ENCODE measurements around the gene CHD1L.

Gene CHD1L

GRCh38 chr1:147213271-147213670 is 29.2 kb upstream of the CHD1L start:
- H3K4me3 ChIP-seq: no peak overlapping the region
- no peak for DNase-seq
- intact Hi-C loops (cut with DNase I; ENCODE audit: low total_unique reads): no loop called here
- H3K27me3 ChIP-seq: no peaks in the 10 kb centered on the region
- peaks cover 0 to 8% (median 7%) of the 10 kb centered on the region in 3 donors for H3K36me3 ChIP-seq
- no peak overlapping the region for H3K27ac ChIP-seq
- H3K9me3 ChIP-seq: no peaks in the 10 kb centered on the region
- H3K4me1 ChIP-seq: no peaks in the 10 kb centered on the region
- TF ChIP-seq CTCF (IDR thresholded peaks at IDR 0.05): no peak

DNA sequence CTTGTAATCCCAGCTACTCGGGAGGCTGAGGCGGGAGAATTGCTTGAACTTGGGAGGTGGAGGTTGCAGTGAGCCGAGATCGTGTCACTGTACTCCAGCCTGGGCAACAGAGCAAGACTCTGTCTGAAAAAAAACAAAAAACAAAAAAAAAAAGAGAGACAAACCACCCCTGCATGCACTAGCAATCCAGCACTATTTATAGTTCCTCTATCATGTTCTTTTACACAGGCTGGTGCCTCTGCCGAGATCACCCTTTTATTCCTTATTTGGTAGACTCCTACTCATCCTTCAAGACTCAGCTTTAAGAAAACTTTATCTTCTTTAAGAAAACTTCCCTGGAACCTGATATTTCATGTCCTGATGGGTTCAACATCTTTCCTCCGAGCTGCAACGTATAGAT is 28.2 kb upstream of the CHD1L start:
- Histone ChIP-seq H3K9me3 (no peaks in the 10 kb centered on the region), H3K4me3 (no peak overlapping the region), H3K4me1 (no peaks in the 10 kb centered on the region), H3K27me3 (no peaks in the 10 kb centered on the region), H3K36me3 (peaks cover 0 to 8% (median 7%) of the 10 kb centered on the region in 3 donors), H3K27ac (no peak overlapping the region)
- no peak for DNase-seq
- no peak for TF ChIP-seq CTCF (IDR thresholded peaks at IDR 0.05)
- intact Hi-C loops (cut with DNase I; ENCODE audit: low total_unique reads): no loop called here

DNA sequence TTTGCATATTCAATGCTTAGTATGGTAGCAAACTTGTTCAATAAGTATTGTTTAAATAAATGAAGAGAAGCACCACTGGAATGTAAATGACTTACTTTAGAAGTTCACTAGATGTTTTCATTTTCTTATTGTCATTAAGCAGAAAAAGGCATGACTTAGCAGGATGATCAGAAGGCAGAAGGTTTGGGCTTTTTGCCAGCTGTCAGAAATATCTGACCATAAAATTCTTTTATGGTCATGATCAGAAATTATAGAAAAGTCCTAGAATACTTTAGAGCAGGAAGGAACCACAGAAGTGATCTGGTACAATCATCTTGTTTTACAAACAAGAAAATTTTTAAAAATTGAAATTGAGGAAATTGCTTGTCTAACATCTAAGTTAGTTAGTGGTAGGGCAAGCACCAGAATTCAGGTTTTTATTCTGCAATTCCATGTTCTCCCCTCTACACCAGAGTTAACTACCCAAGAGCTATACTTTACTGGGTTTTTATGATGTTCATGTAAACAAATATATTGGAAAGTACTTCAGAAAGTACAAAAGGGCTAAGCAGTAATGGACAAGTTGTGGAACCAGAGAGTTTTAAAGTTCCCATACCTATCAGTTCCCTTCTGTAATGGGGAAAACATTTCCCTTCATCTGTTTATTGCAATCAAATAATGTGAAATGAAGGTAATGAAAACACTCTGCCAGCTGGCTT is 27.5 kb upstream of the CHD1L start:
- H3K36me3 ChIP-seq: peaks cover 0 to 8% (median 7%) of the 10 kb centered on the region in 3 donors
- H3K9me3 ChIP-seq: no peaks in the 10 kb centered on the region
- no peak for DNase-seq
- intact Hi-C loops (cut with DNase I; ENCODE audit: low total_unique reads): no loop called here
- no peak overlapping the region for H3K4me3 ChIP-seq
- TF ChIP-seq CTCF (IDR thresholded peaks at IDR 0.05): no peak
- no peaks in the 10 kb centered on the region for H3K27me3 ChIP-seq
- no peaks in the 10 kb centered on the region for H3K4me1 ChIP-seq
- H3K27ac ChIP-seq: no peak overlapping the region

- no peaks in the 10 kb centered on the region for H3K9me3 ChIP-seq
- no peaks in the 10 kb centered on the region for H3K4me1 ChIP-seq
- no peak for DNase-seq
- H3K4me3 ChIP-seq: no peak overlapping the region
- H3K27me3 ChIP-seq: no peaks in the 10 kb centered on the region
- H3K27ac ChIP-seq: no peak overlapping the region
- intact Hi-C loops (cut with DNase I; ENCODE audit: low total_unique reads): no loop called here
- no peak for TF ChIP-seq CTCF (IDR thresholded peaks at IDR 0.05)
- H3K36me3 ChIP-seq: peaks cover 0 to 8% (median 7%) of the 10 kb centered on the region in 3 donors
These were observed 27.0 kb upstream of the CHD1L start for GRCh38 chr1:147215540-147215916.

DNA sequence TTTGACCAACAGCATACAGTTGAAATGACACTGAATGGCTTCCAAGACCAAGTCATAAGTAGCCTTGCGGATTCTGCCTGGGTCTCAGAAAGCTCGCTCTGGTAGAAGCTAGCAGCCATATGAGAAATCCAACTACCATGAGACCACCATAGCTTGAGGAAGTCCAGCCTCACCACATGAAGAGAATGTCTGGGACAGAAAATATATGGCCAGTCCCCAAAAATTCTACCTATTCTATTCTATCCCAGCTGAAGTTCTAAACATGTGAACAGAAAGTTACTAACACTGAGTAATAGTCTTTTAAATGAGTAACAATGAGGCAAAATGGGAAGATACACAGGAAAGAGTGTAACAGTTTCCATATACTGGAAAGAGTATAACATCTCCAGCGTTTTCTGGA is 26.4 kb upstream of the CHD1L start:
- TF ChIP-seq CTCF (IDR thresholded peaks at IDR 0.05): no peak
- intact Hi-C loops (cut with DNase I; ENCODE audit: low total_unique reads): no loop called here
- Histone ChIP-seq H3K36me3 (peaks cover 0 to 8% (median 7%) of the 10 kb centered on the region in 3 donors), H3K27me3 (no peaks in the 10 kb centered on the region), H3K4me1 (no peaks in the 10 kb centered on the region), H3K9me3 (no peaks in the 10 kb centered on the region), H3K27ac (no peak overlapping the region), H3K4me3 (no peak overlapping the region)
- no peak for DNase-seq

DNA sequence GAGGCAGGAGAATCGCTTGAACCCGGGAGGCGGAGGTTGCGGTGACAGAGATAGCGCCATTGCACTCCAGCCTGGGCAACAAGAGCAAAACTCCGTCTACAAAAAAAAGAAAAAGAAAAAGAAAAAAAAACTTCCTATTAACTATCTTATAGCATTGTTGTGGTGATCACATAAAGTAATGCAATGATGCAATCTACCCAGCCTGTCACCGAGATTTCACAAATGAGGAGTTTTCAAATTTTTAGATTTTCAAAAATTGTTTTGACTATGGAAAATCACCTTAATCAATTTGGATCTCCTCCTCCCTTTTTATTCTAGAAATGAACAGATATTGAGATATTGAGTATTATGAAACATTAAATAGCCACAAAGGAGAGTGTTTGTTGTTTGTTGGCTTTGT is 25.3 kb upstream of the CHD1L start:
- DNase-seq: no peak
- no peak for TF ChIP-seq CTCF (IDR thresholded peaks at IDR 0.05)
- no peaks in the 10 kb centered on the region for H3K9me3 ChIP-seq
- no peaks in the 10 kb centered on the region for H3K4me1 ChIP-seq
- H3K27me3 ChIP-seq: no peaks in the 10 kb centered on the region
- peaks cover 0 to 1% (median 1%) of the 10 kb centered on the region in 3 donors for H3K36me3 ChIP-seq
- intact Hi-C loops (cut with DNase I; ENCODE audit: low total_unique reads): no loop called here
- no peak overlapping the region for H3K27ac ChIP-seq
- no peak overlapping the region for H3K4me3 ChIP-seq
